HG03066 (cell line): ENCODE data around the gene NR4A1.

Experiments
- ATAC-seq: cut with Tn5 transposase; IDR thresholded peaks from one replicate; pipeline ENCODE4 v1.9.1; 2021; ENCODE audit warnings: low read depth; ENCODE audit not compliant: unreplicated experiment

Gene NR4A1

GRCh38 chr12:52015532-52016041 is 35.7 kb upstream of the NR4A1 start:
- ATAC-seq, result no peak

- no peak for ATAC-seq
These were observed 32.7 kb upstream of the NR4A1 start for GRCh38 chr12:52018433-52019112.

- ATAC-seq, result no peak
These were observed 32.0 kb upstream of the NR4A1 start for GRCh38 chr12:52019113-52019770.

- no peak for ATAC-seq
These were observed 30.5 kb upstream of the NR4A1 start for GRCh38 chr12:52020539-52021336.

GRCh38 chr12:52022841-52023181 is 28.4 kb upstream of the NR4A1 start:
- peak; percentile 5 for ATAC-seq

GRCh38 chr12:52023182-52023975 is 27.9 kb upstream of the NR4A1 start:
- ATAC-seq, result peak; percentile 34

GRCh38 chr12:52023976-52024688 is 27.1 kb upstream of the NR4A1 start:
- peak; percentile 9 for ATAC-seq

- no peak for ATAC-seq
These were observed 26.4 kb upstream of the NR4A1 start for GRCh38 chr12:52024845-52025230.

- ATAC-seq, result no peak
These were observed 25.0 kb upstream of the NR4A1 start for GRCh38 chr12:52026263-52026662.

- no peak for ATAC-seq
These were observed 24.0 kb upstream of the NR4A1 start for GRCh38 chr12:52027085-52027843.

GRCh38 chr12:52029685-52030084 is 21.6 kb upstream of the NR4A1 start:
- no peak for ATAC-seq

- no peak for ATAC-seq
These were observed 18.8 kb upstream of the NR4A1 start for GRCh38 chr12:52032446-52032803.

GRCh38 chr12:52032804-52033445 is 18.3 kb upstream of the NR4A1 start:
- ATAC-seq, result peak; percentile 89

GRCh38 chr12:52033446-52034140 is 17.6 kb upstream of the NR4A1 start:
- ATAC-seq, result no peak

- ATAC-seq, result no peak
These were observed 16.1 kb upstream of the NR4A1 start for GRCh38 chr12:52035190-52035589.

- ATAC-seq, result no peak
These were observed 15.3 kb upstream of the NR4A1 start for GRCh38 chr12:52035926-52036325.

GRCh38 chr12:52036587-52037171 is 14.6 kb upstream of the NR4A1 start:
- ATAC-seq, result peak; percentile 39
